Measurements from ENCODE around the gene ARID3B. TPM values are rescaled to one million over a fixed set of nuclear protein-coding genes. Genes with fewer than 3 reads are reported as not detected.

ARID3B gene
- total and polyA plus RNA-seq, 2 of the 13 experiments (the other 11 are each of a cell fraction or from before 2014, with no cell fraction given), result 5.3 to 12.8 TPM

- TF ChIP-seq SKIL (CRISPR knock-in tag; IDR thresholded peaks at IDR 0.05; ENCODE audit: borderline replicate concordance), result 0 out of 2 replicates have a peak, but pooled peaks have one; percentile 20
- TF ChIP-seq ZNF280D (CRISPR knock-in tag; IDR thresholded peaks at IDR 0.05), result no peak
- no peak for TF ChIP-seq ZNF318 (CRISPR knock-in tag; IDR thresholded peaks at IDR 0.05)
- no peak for TF ChIP-seq ZBTB49 (CRISPR knock-in tag; IDR thresholded peaks at IDR 0.05; ENCODE audit: borderline replicate concordance)
- TF ChIP-seq AHR (CRISPR knock-in tag; IDR thresholded peaks at IDR 0.05), result no peak
- no peak for TF ChIP-seq NR0B2 (CRISPR knock-in tag; IDR thresholded peaks at IDR 0.05)
- no peak; the same call in 1 of the 2 replicates for TF ChIP-seq NCOA2 (CRISPR knock-in tag; IDR thresholded peaks at IDR 0.05)
- no peak for TF ChIP-seq DPF2 (CRISPR knock-in tag; IDR thresholded peaks at IDR 0.05; ENCODE audit: borderline replicate concordance, low read depth)
- no peak for TF ChIP-seq ZNF350 (CRISPR knock-in tag; IDR thresholded peaks at IDR 0.05; ENCODE audit: borderline replicate concordance, low read depth)
- no peak for TF ChIP-seq ZNF709 (CRISPR knock-in tag; IDR thresholded peaks at IDR 0.05)
- TF ChIP-seq SIN3B (IDR thresholded peaks at IDR 0.05; ENCODE audit: low read length), result peak; percentile 98
Measured at GRCh38 chr15:74540761-74541493, at the start of gene ARID3B (continued).

Data from HepG2 (cell line).